Measurements from ENCODE around the gene RPS2.

Gene RPS2

GRCh38 chr16:1999866-2000514, 35.4 kb upstream of the RPS2 start:
- no peak for DNase-seq (ENCODE audit: low read depth in 1 of 2, low spot score in 1 of 2)

GRCh38 chr16:1998852-1999801, 34.5 kb upstream of the RPS2 start:
- DNase-seq (ENCODE audit: low read depth in 1 of 2, low spot score in 1 of 2), result no peak

- DNase-seq (ENCODE audit: low read depth in 1 of 2, low spot score in 1 of 2), result no peak
Measured at GRCh38 chr16:1998360-1998835, 33.8 kb upstream of the RPS2 start.

GRCh38 chr16:1997494-1998359, 33.1 kb upstream of the RPS2 start:
- no peak for DNase-seq (ENCODE audit: low read depth in 1 of 2, low spot score in 1 of 2)

- no peak for DNase-seq (ENCODE audit: low read depth in 1 of 2, low spot score in 1 of 2)
Measured at GRCh38 chr16:1993731-1994131, 29.1 kb upstream of the RPS2 start.

- DNase-seq (ENCODE audit: low read depth in 1 of 2, low spot score in 1 of 2), result no peak
Measured at GRCh38 chr16:1992704-1993317, 28.2 kb upstream of the RPS2 start.

GRCh38 chr16:1991948-1992703, 27.5 kb upstream of the RPS2 start:
- peak; percentile 95 to 97 for DNase-seq (ENCODE audit: low read depth in 1 of 2, low spot score in 1 of 2)

GRCh38 chr16:1991588-1991947, 26.9 kb upstream of the RPS2 start:
- no peak for DNase-seq (ENCODE audit: low read depth in 1 of 2, low spot score in 1 of 2)

GRCh38 chr16:1991135-1991551, 26.5 kb upstream of the RPS2 start:
- no peak for DNase-seq (ENCODE audit: low read depth in 1 of 2, low spot score in 1 of 2)

- no peak for DNase-seq (ENCODE audit: low read depth in 1 of 2, low spot score in 1 of 2)
Measured at GRCh38 chr16:1990351-1991134, 25.9 kb upstream of the RPS2 start.

GRCh38 chr16:1990101-1990350, 25.4 kb upstream of the RPS2 start:
- DNase-seq (ENCODE audit: low read depth in 1 of 2, low spot score in 1 of 2), result no peak

GRCh38 chr16:1989209-1990100, 24.8 kb upstream of the RPS2 start, which contains the start of gene SYNGR3:
TSS of gene SYNGR3 (plus strand) at chr16:1989970. CDS start at chr16:1990103, 133 bp downstream.
- DNase-seq (ENCODE audit: low read depth in 1 of 2, low spot score in 1 of 2), result no peak

GRCh38 chr16:1987198-1987597, 22.6 kb upstream of the RPS2 start:
- no peak for DNase-seq (ENCODE audit: low read depth in 1 of 2, low spot score in 1 of 2)

- no peak for DNase-seq (ENCODE audit: low read depth in 1 of 2, low spot score in 1 of 2)
Measured at GRCh38 chr16:1985466-1986150, 21.0 kb upstream of the RPS2 start.

- DNase-seq (ENCODE audit: low read depth in 1 of 2, low spot score in 1 of 2), result no peak
Measured at GRCh38 chr16:1984347-1985225, 20.0 kb upstream of the RPS2 start.

GRCh38 chr16:1983544-1984346, 19.1 kb upstream of the RPS2 start, which contains the start of gene GFER:
TSS of gene GFER (plus strand) at chr16:1984193. CDS start at chr16:1984219, 26 bp downstream.
- DNase-seq (ENCODE audit: low read depth in 1 of 2, low spot score in 1 of 2), result peak in 1 of 2 donors; percentile 58
